Keratinocyte (primary cell): ENCODE measurements around the gene IQGAP3. TPM values are rescaled to one million over a fixed set of nuclear protein-coding genes. Genes with fewer than 3 reads are reported as not detected.

Experiments
- DNase-seq: peaks from one replicate; pipeline ENCODE4 v3.0.0-alpha.2; 2011; ENCODE audit warnings: low read depth, missing footprints, low spot score
- FAIRE-seq: peaks from 2 replicates; lab custom pipeline; 2011; peaks lifted over from hg19 to GRCh38; lab: Jason Lieb, UNC
- H2AFZ ChIP-seq: 2 replicates; pipeline ENCODE4 v1.6.0; 2012; ENCODE audit warnings: low read length, control low read depth, inconsistent platforms; ENCODE audit not compliant: control insufficient read depth
- H3K27ac ChIP-seq: 2 replicates; pipeline ENCODE4 v1.5.1; 2011; ENCODE audit warnings: low read length; ENCODE audit not compliant: control insufficient read depth, insufficient read depth
- H3K27me3 ChIP-seq: 3 replicates; pipeline ENCODE4 v1.6.0; 2011; ENCODE audit warnings: low read length; ENCODE audit not compliant: control insufficient read depth, insufficient read depth; ENCODE audit errors: extremely low read depth
- H3K36me3 ChIP-seq, 2 experiments: 2 replicates in 1 of 2; 3 replicates in 1 of 2; pipeline ENCODE4 v1.5.1; 2011; ENCODE audit warnings: low read length in 2 of 2, mild to moderate bottlenecking in 1 of 2; ENCODE audit not compliant: control insufficient read depth in 2 of 2, insufficient read depth in 2 of 2; ENCODE audit errors: extremely low read depth in 1 of 2
- H3K4me1 ChIP-seq: 3 replicates; pipeline ENCODE4 v1.5.1; 2011; ENCODE audit warnings: low read length; ENCODE audit not compliant: control insufficient read depth, insufficient read depth; ENCODE audit errors: extremely low read depth
- H3K4me2 ChIP-seq: 3 replicates; pipeline ENCODE4 v1.6.0; 2011; ENCODE audit warnings: low read depth, low read length; ENCODE audit not compliant: control insufficient read depth, insufficient read depth; ENCODE audit errors: extremely low read depth
- H3K4me3 ChIP-seq, 3 experiments: fragments of 200-600 bp in 1 of 3; sonication (generic) in 1 of 3; 2 replicates in 2 of 3; 3 replicates in 1 of 3; pipeline ENCODE4 v1.5.1; 2011 to 2016; ENCODE audit warnings: low read length in 3 of 3, mild to moderate bottlenecking in 3 of 3, control low read depth in 2 of 3, inconsistent platforms in 1 of 3, low read depth in 1 of 3, mixed read lengths in 1 of 3, mixed run types in 1 of 3, moderate library complexity in 1 of 3; ENCODE audit not compliant: control insufficient read depth in 2 of 3, insufficient read depth in 2 of 3; ENCODE audit errors: extremely low read depth in 1 of 3
- H3K79me2 ChIP-seq: 2 replicates; pipeline ENCODE4 v1.6.0; 2012; ENCODE audit warnings: low read length; ENCODE audit not compliant: control insufficient read depth, insufficient read depth
- H3K9ac ChIP-seq: 3 replicates; pipeline ENCODE4 v1.6.0; 2011; ENCODE audit warnings: low read length; ENCODE audit not compliant: control insufficient read depth, insufficient read depth; ENCODE audit errors: extremely low read depth
- H3K9me1 ChIP-seq: 3 replicates; pipeline ENCODE4 v1.6.0; 2011; ENCODE audit warnings: low read length; ENCODE audit not compliant: control insufficient read depth, insufficient read depth; ENCODE audit errors: extremely low read depth
- H3K9me3 ChIP-seq: 2 replicates; pipeline ENCODE4 v1.5.1; 2012; ENCODE audit warnings: low read depth, low read length; ENCODE audit not compliant: control insufficient read depth
- H4K20me1 ChIP-seq: 3 replicates; pipeline ENCODE4 v1.6.0; 2011; ENCODE audit warnings: low read length; ENCODE audit not compliant: control insufficient read depth, insufficient read depth; ENCODE audit errors: extremely low read depth
- EZH2 ChIP-seq: IDR thresholded peaks from one replicate; pipeline ENCODE4 v1.6.1; 2012; ENCODE audit warnings: inconsistent platforms, mild to moderate bottlenecking, low read length, moderate library complexity
- dilution Hi-C: fragments of 300-500 bp; cut with MboI; formaldehyde crosslinking; loops from one replicate; pipeline ENCODE4 v1.7.0; 2020; ENCODE audit warnings: low sequenced_read_pairs; ENCODE audit not compliant: extremely low pct_ligation_motif_present
- polyA plus RNA-seq, 5 experiments: library from polyadenylated mRNA; depleted of rRNA in 3 of 5; stranded (reverse) in 3 of 5; stranded (forward) in 1 of 5; unstranded in 1 of 5; fragments of >200 nt; gene quantifications; 1 replicate in 1 of 5; 2 replicates in 3 of 5; 3 replicates in 1 of 5; pipeline versions ENCODE4 v1.2.1 to v1.2.3, GENCODE V29; 2011 to 2012; ENCODE audit warnings: missing spikeins in 2 of 5, low read depth in 1 of 5, low replicate concordance in 1 of 5
- TF ChIP-seq, protein P1 (sequence below), 3 experiments: IDR thresholded peaks in 1 of 3; conservative IDR thresholded peaks in 1 of 3; optimal IDR thresholded peaks in 1 of 3; 2 replicates in 2 of 3; 3 replicates in 1 of 3; pipeline versions ENCODE3 to v1.5.1; 2011; ENCODE audit warnings: low read length in 3 of 3, mild to moderate bottlenecking in 3 of 3, moderate library complexity in 2 of 3, control low read depth in 1 of 3, inconsistent platforms in 1 of 3; ENCODE audit not compliant: insufficient read depth in 2 of 3; ENCODE audit errors: extremely low read depth in 1 of 3

IQGAP3 gene
- polyA plus RNA-seq, 1 donor (not counting 4 experiments of a cell fraction or from before 2014, with no cell fraction given) = 5.3 TPM

DNA sequence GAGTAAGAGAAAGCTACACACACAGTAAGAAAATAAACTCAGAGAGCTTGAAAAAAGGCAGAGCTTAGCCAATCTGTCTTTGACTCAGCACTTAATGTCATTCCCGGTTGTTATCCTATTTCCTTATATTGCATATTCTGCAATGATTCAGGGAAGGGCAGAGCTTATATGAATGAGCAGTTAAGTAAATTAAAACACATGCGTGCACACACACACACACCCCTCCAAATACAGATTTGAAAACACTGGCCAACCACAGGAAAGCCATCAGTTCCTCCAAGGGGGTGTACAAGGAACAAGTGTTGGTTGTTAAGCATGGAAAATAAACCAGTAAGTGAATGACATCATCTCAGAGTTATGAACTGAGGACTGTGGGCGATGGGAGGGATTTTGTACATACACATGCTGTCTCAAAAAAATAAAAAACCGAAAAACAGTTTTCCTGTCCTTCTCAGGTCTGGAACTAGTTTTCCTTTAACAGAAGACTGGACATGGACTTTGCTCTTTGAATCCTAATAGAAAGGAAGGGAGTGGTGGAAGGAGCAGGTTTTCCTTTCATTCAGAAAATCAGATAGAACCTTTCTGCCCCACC, 1.0 kb downstream of the IQGAP3 start:
- H3K27ac ChIP-seq = peak overlapping the region; percentile 88
- TF ChIP-seq, protein P1, sequence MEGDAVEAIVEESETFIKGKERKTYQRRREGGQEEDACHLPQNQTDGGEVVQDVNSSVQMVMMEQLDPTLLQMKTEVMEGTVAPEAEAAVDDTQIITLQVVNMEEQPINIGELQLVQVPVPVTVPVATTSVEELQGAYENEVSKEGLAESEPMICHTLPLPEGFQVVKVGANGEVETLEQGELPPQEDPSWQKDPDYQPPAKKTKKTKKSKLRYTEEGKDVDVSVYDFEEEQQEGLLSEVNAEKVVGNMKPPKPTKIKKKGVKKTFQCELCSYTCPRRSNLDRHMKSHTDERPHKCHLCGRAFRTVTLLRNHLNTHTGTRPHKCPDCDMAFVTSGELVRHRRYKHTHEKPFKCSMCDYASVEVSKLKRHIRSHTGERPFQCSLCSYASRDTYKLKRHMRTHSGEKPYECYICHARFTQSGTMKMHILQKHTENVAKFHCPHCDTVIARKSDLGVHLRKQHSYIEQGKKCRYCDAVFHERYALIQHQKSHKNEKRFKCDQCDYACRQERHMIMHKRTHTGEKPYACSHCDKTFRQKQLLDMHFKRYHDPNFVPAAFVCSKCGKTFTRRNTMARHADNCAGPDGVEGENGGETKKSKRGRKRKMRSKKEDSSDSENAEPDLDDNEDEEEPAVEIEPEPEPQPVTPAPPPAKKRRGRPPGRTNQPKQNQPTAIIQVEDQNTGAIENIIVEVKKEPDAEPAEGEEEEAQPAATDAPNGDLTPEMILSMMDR (optimal IDR thresholded peaks at IDR 0.05 in 1 of 3, IDR thresholded peaks at IDR 0.05 in 1 of 3, conservative IDR thresholded peaks at IDR 0.05 in 1 of 3; ENCODE audit: extremely low read depth in 1 of 3, insufficient read depth in 2 of 3, low read length in 3 of 3) = no peak
- TF ChIP-seq EZH2 = no peak
- no peaks in the 10 kb centered on the region for H3K9me1 ChIP-seq
- DNase-seq = no peak
- peaks cover 19% of the 10 kb centered on the region for H3K4me1 ChIP-seq
- peak overlapping the region; percentile 98 for H3K4me2 ChIP-seq
- FAIRE-seq = no peak
- peaks cover 0 to 6% of the 10 kb centered on the region in 2 experiments for H3K36me3 ChIP-seq
- H3K27me3 ChIP-seq = no peaks in the 10 kb centered on the region
- dilution Hi-C loops = no loop called here
- no peaks in the 10 kb centered on the region for H3K9me3 ChIP-seq
- peak overlapping the region; percentile 84 for H3K9ac ChIP-seq
- peak overlapping the region; percentile 56 to 87 (median 74) for H3K4me3 ChIP-seq
- H4K20me1 ChIP-seq = no peaks in the 10 kb centered on the region
- H3K79me2 ChIP-seq = peaks cover 20% of the 10 kb centered on the region
- peak overlapping the region; percentile 53 for H2AFZ ChIP-seq

DNA sequence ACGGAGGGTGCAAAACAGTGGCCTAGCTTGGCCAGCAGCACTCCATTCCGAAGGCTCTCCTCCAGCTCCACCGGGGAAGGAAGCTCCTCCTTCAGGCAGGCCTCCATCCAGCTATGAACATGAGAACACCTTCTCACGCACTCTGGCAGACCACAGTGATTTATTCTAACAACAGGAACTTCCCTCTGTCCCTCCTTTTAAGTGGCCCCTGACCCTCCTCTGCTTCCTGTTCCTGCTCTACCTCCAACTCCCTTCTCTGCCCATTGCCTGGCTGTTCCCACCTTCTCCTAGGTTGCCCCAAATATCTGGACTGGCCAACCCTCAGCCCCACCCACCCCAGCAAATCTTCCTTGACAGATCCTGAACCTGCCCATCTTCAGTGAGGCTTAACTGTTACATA, 5.9 kb downstream of the IQGAP3 start:
- TF ChIP-seq, protein P1 (optimal IDR thresholded peaks at IDR 0.05 in 1 of 3, IDR thresholded peaks at IDR 0.05 in 1 of 3, conservative IDR thresholded peaks at IDR 0.05 in 1 of 3; ENCODE audit: extremely low read depth in 1 of 3, insufficient read depth in 2 of 3, low read length in 3 of 3) = no peak
- no peak for TF ChIP-seq EZH2

More for the DNA sequence above, 5.9 kb downstream of the IQGAP3 start:
- H3K9ac ChIP-seq = no peak overlapping the region
- no peaks in the 10 kb centered on the region for H4K20me1 ChIP-seq
- no peak overlapping the region for H3K4me2 ChIP-seq
- FAIRE-seq = no peak
- H3K9me1 ChIP-seq = no peaks in the 10 kb centered on the region
- dilution Hi-C loops = no loop called here
- peaks cover 9% of the 10 kb centered on the region for H3K4me1 ChIP-seq
- no peak for DNase-seq
- H2AFZ ChIP-seq = no peak overlapping the region
- H3K27ac ChIP-seq = no peak overlapping the region
- no peaks in the 10 kb centered on the region for H3K9me3 ChIP-seq
- H3K4me3 ChIP-seq = no peak overlapping the region
- H3K27me3 ChIP-seq = no peaks in the 10 kb centered on the region
- H3K79me2 ChIP-seq = peaks cover 15% of the 10 kb centered on the region
- peaks cover 0 to 25% of the 10 kb centered on the region in 2 experiments for H3K36me3 ChIP-seq
